Muscle layer of colon (tissue), 2 donors: ENCODE measurements around the gene MYBPH.

Experiments used
- H3K27ac ChIP-seq: one replicate; pipeline ENCODE4 v1.7.0; 2013; ENCODE audit warnings: low read depth, mild to moderate bottlenecking, low read length, moderate library complexity
- H3K27me3 ChIP-seq, 2 donors: one replicate each; pipeline ENCODE4 v1.7.0; 2013; ENCODE audit warnings: low read length in 2 of 2, mild to moderate bottlenecking in 2 of 2; ENCODE audit not compliant: insufficient read depth in 2 of 2, control insufficient read depth in 1 of 2
- H3K36me3 ChIP-seq: one replicate; pipeline ENCODE4 v1.7.0; 2013; ENCODE audit warnings: mild to moderate bottlenecking, low read length; ENCODE audit not compliant: insufficient read depth
- H3K4me1 ChIP-seq: one replicate; pipeline ENCODE4 v1.7.0; 2013; ENCODE audit warnings: mild to moderate bottlenecking, low read length; ENCODE audit not compliant: insufficient read depth
- H3K4me3 ChIP-seq, 2 donors: one replicate each; pipeline ENCODE4 v1.7.0; 2013; ENCODE audit warnings: low read length in 2 of 2, low read depth in 1 of 2, mild to moderate bottlenecking in 1 of 2, moderate library complexity in 1 of 2
- H3K9ac ChIP-seq: one replicate; pipeline ENCODE4 v1.7.0; 2013; ENCODE audit warnings: low read length
- H3K9me3 ChIP-seq: one replicate; pipeline ENCODE4 v1.7.0; 2013; ENCODE audit warnings: mild to moderate bottlenecking, low read length
- donor health status: abdominal sarcoma.
- donor health status: Adenocarcinoma of cecum.

The MYBPH gene

GRCh38 chr1:203159844-203160243 lies 15.8 kb downstream of the MYBPH start:
- Histone ChIP-seq H3K4me1 (no peaks in the 10 kb centered on the region), H3K27ac (no peak overlapping the region), H3K9me3 (no peaks in the 10 kb centered on the region), H3K4me3 (no peak overlapping the region), H3K9ac (no peak overlapping the region), H3K36me3 (no peaks in the 10 kb centered on the region), H3K27me3 (no peaks in the 10 kb centered on the region)

- peaks cover 0 to 5% of the 10 kb centered on the region in 2 donors for H3K27me3 ChIP-seq
- H3K9me3 ChIP-seq = no peaks in the 10 kb centered on the region
- no peaks in the 10 kb centered on the region for H3K36me3 ChIP-seq
- no peak overlapping the region for H3K9ac ChIP-seq
- no peak overlapping the region for H3K27ac ChIP-seq
- H3K4me3 ChIP-seq = no peak overlapping the region
- H3K4me1 ChIP-seq = no peaks in the 10 kb centered on the region
These were observed 16.5 kb downstream of the MYBPH start for GRCh38 chr1:203158960-203159665.

- Histone ChIP-seq H3K9ac (no peak overlapping the region), H3K4me3 (no peak overlapping the region), H3K36me3 (no peaks in the 10 kb centered on the region), H3K27me3 (peaks cover 0 to 5% of the 10 kb centered on the region in 2 donors), H3K4me1 (no peaks in the 10 kb centered on the region), H3K27ac (no peak overlapping the region), H3K9me3 (no peaks in the 10 kb centered on the region)
These were observed 17.2 kb downstream of the MYBPH start for GRCh38 chr1:203158423-203158822.

GRCh38 chr1:203156280-203156679 lies 19.3 kb downstream of the MYBPH start:
- no peak overlapping the region for H3K4me3 ChIP-seq
- H3K9me3 ChIP-seq = no peaks in the 10 kb centered on the region
- no peak overlapping the region for H3K9ac ChIP-seq
- H3K27ac ChIP-seq = no peak overlapping the region
- no peaks in the 10 kb centered on the region for H3K4me1 ChIP-seq
- H3K36me3 ChIP-seq = no peaks in the 10 kb centered on the region
- H3K27me3 ChIP-seq = peaks cover 0 to 5% of the 10 kb centered on the region in 2 donors

GRCh38 chr1:203153989-203154821 lies 21.4 kb downstream of the MYBPH start:
- Histone ChIP-seq H3K4me1 (no peaks in the 10 kb centered on the region), H3K4me3 (no peak overlapping the region), H3K27me3 (peaks cover 0 to 5% of the 10 kb centered on the region in 2 donors), H3K9ac (no peak overlapping the region), H3K36me3 (no peaks in the 10 kb centered on the region), H3K9me3 (no peaks in the 10 kb centered on the region), H3K27ac (no peak overlapping the region)

GRCh38 chr1:203153051-203153988 lies 22.3 kb downstream of the MYBPH start:
- Histone ChIP-seq H3K9me3 (no peaks in the 10 kb centered on the region), H3K4me1 (no peaks in the 10 kb centered on the region), H3K9ac (no peak overlapping the region), H3K36me3 (no peaks in the 10 kb centered on the region), H3K27ac (no peak overlapping the region), H3K4me3 (no peak overlapping the region), H3K27me3 (peaks cover 0 to 5% of the 10 kb centered on the region in 2 donors)

GRCh38 chr1:203152158-203153034 lies 23.2 kb downstream of the MYBPH start:
- no peaks in the 10 kb centered on the region for H3K4me1 ChIP-seq
- H3K9me3 ChIP-seq = no peaks in the 10 kb centered on the region
- H3K9ac ChIP-seq = no peak overlapping the region
- no peak overlapping the region for H3K4me3 ChIP-seq
- H3K27me3 ChIP-seq = peaks cover 0 to 5% of the 10 kb centered on the region in 2 donors
- H3K36me3 ChIP-seq = no peaks in the 10 kb centered on the region
- no peak overlapping the region for H3K27ac ChIP-seq

- Histone ChIP-seq H3K27me3 (peaks cover 0 to 5% of the 10 kb centered on the region in 2 donors), H3K9me3 (no peaks in the 10 kb centered on the region), H3K27ac (no peak overlapping the region), H3K9ac (no peak overlapping the region), H3K36me3 (no peaks in the 10 kb centered on the region), H3K4me3 (no peak overlapping the region), H3K4me1 (no peaks in the 10 kb centered on the region)
These were observed 24.1 kb downstream of the MYBPH start for GRCh38 chr1:203151362-203152157.

- Histone ChIP-seq H3K9ac (no peak overlapping the region), H3K4me1 (no peaks in the 10 kb centered on the region), H3K4me3 (no peak overlapping the region), H3K27ac (no peak overlapping the region), H3K27me3 (peaks cover 0 to 5% of the 10 kb centered on the region in 2 donors), H3K9me3 (no peaks in the 10 kb centered on the region), H3K36me3 (no peaks in the 10 kb centered on the region)
These were observed 24.9 kb downstream of the MYBPH start for GRCh38 chr1:203150511-203151297.
